ENCODE data around the gene BCL2L11.

The BCL2L11 gene

GRCh38 chr2:111198701-111199100 lies 78.0 kb downstream of the BCL2L11 start:
- no peak for DNase-seq

GRCh38 chr2:111199840-111200239 lies 79.1 kb downstream of the BCL2L11 start:
- no peak for DNase-seq

GRCh38 chr2:111200333-111200881 lies 79.7 kb downstream of the BCL2L11 start:
- no peak for DNase-seq

GRCh38 chr2:111201214-111201613 lies 80.5 kb downstream of the BCL2L11 start:
- no peak for DNase-seq

- no peak for DNase-seq
These were observed 81.7 kb downstream of the BCL2L11 start for GRCh38 chr2:111202266-111203040.

- no peak for DNase-seq
These were observed 84.0 kb downstream of the BCL2L11 start for GRCh38 chr2:111204706-111205105.

- DNase-seq: no peak
These were observed 85.1 kb downstream of the BCL2L11 start for GRCh38 chr2:111205774-111206173.

- DNase-seq: no peak
These were observed 87.1 kb downstream of the BCL2L11 start for GRCh38 chr2:111207851-111208250.

GRCh38 chr2:111208639-111209038 lies 87.9 kb downstream of the BCL2L11 start:
- no peak for DNase-seq

- DNase-seq: no peak
These were observed 88.4 kb downstream of the BCL2L11 start for GRCh38 chr2:111209045-111209514.

GRCh38 chr2:111210036-111210435 lies 89.3 kb downstream of the BCL2L11 start:
- no peak for DNase-seq

GRCh38 chr2:111213877-111214276 lies 93.2 kb downstream of the BCL2L11 start:
- no peak for DNase-seq

- DNase-seq: no peak
These were observed 96.3 kb downstream of the BCL2L11 start for GRCh38 chr2:111216811-111217652.
